GM06990 (cell line): ENCODE measurements around the gene IGF2R.
A peak's percentile ranks its signal among the peaks of the same experiment; 100 is the strongest.

ENCODE experiments used
- DNase-seq: peaks from one replicate; pipeline ENCODE4 v3.0.0-alpha.2; 2011; ENCODE audit not compliant: insufficient read length; ENCODE audit errors: extremely low read depth
- H3K27me3 ChIP-seq: replicated peaks from 2 replicates; pipeline ENCODE4 v1.6.0; 2011; ENCODE audit warnings: low read length; ENCODE audit not compliant: control insufficient read depth, insufficient read depth
- H3K36me3 ChIP-seq: 2 replicates; pipeline ENCODE4 v1.5.1; 2011; ENCODE audit warnings: low read length; ENCODE audit not compliant: control insufficient read depth, insufficient read depth
- H3K4me3 ChIP-seq: replicated peaks from 2 replicates; pipeline ENCODE4 v1.5.1; 2011; ENCODE audit warnings: low read depth, mild to moderate bottlenecking, control low read depth, low read length
- CTCF ChIP-seq: IDR thresholded peaks from 2 replicates; pipeline ENCODE4 v1.5.1; 2011; ENCODE audit warnings: low read length, control low read depth, mild to moderate bottlenecking, inconsistent platforms; ENCODE audit not compliant: insufficient read depth, poor library complexity, severe bottlenecking

The IGF2R gene

GRCh38 chr6:159973951-159974350, 5.1 kb downstream of the IGF2R start:
- no peaks in the 10 kb centered on the region for H3K27me3 ChIP-seq
- H3K36me3 ChIP-seq, result no peaks in the 10 kb centered on the region; the same call in 1 of the 2 replicates
- H3K4me3 ChIP-seq, result no peak overlapping the region
- DNase-seq, result no peak
- no peak for TF ChIP-seq CTCF

- no peaks in the 10 kb centered on the region; the same call in 1 of the 2 replicates for H3K36me3 ChIP-seq
- H3K4me3 ChIP-seq, result no peak overlapping the region
- no peaks in the 10 kb centered on the region for H3K27me3 ChIP-seq
- no peak for DNase-seq
- TF ChIP-seq CTCF, result no peak
Measured at GRCh38 chr6:159974932-159975331, 6.0 kb downstream of the IGF2R start.

GRCh38 chr6:159976686-159977254, 7.9 kb downstream of the IGF2R start:
- TF ChIP-seq CTCF, result no peak
- DNase-seq, result no peak
- H3K27me3 ChIP-seq, result no peaks in the 10 kb centered on the region

GRCh38 chr6:159977255-159977903, 8.5 kb downstream of the IGF2R start:
- no peak for TF ChIP-seq CTCF
- H3K27me3 ChIP-seq, result no peaks in the 10 kb centered on the region
- H3K36me3 ChIP-seq, result no peaks in the 10 kb centered on the region; the same call in 1 of the 2 replicates
- no peak overlapping the region for H3K4me3 ChIP-seq
- no peak for DNase-seq

More at GRCh38 chr6:159976686-159977254, 7.9 kb downstream of the IGF2R start:
- Histone ChIP-seq H3K36me3 (no peaks in the 10 kb centered on the region; the same call in 1 of the 2 replicates), H3K4me3 (no peak overlapping the region)

DNA sequence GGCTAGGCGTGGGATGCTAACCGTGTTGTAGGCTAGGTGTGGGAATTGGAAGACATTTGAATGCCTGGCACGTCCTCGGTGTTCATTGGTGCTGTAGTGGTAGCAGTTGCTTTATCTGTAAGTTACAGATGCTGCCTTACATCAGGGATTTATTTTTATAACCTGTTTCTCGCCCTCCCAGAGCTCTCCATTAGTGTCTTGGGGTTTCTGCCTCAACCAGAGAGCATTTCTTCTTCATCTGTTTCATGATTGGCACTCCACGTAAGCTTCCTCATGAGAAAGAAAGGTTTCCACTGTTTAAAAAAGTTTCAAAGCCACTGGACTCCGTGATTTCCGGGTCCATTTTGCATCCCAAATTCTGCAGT, 9.0 kb downstream of the IGF2R start:
- DNase-seq, result no peak
- H3K27me3 ChIP-seq, result no peaks in the 10 kb centered on the region
- H3K4me3 ChIP-seq, result peak overlapping the region; percentile 53
- no peaks in the 10 kb centered on the region; the same call in 1 of the 2 replicates for H3K36me3 ChIP-seq
- no peak for TF ChIP-seq CTCF
